Measurements from ENCODE around the gene TRIM71.

The TRIM71 gene

GRCh38 chr3:32835049-32835371 is 17.2 kb downstream of the TRIM71 start:
- TF ChIP-seq REST (IDR thresholded peaks at IDR 0.05; ENCODE audit: insufficient read depth in 1 of 2, low read depth in 2 of 2, low read length in 2 of 2), result no peak
- TF ChIP-seq POLR2AphosphoS5 (IDR thresholded peaks at IDR 0.05; ENCODE audit: low read depth, low read length), result no peak
- TF ChIP-seq TAF1 (IDR thresholded peaks at IDR 0.05; ENCODE audit: borderline replicate concordance, insufficient read depth, low read length), result no peak
- TF ChIP-seq SIN3A (IDR thresholded peaks at IDR 0.05; ENCODE audit: borderline replicate concordance, insufficient read depth, low read length), result no peak
- no peak for TF ChIP-seq FOXP2 (optimal IDR thresholded peaks at IDR 0.05; ENCODE audit: borderline replicate concordance, extremely low read depth, extremely low read length, insufficient read depth)

DNA sequence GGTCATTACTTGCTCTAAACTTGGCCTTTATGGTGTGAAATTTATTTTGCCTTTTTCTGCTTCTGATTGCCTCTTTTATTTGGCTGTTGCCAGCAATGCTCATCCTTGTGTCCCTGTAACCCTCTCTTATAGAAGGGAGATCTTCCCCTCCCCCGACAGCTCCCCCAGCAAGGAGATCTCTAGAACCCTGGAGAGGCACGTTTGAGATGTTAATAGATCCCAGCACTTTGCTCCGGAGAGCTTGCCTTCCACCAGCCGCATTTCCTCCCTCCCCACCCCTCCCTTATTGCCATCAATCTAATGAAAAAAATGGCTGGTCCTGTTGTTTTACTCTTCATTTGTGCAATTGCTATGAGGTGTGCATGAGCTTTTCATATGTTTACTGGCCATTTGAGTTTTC is 18.2 kb downstream of the TRIM71 start:
- no peak for TF ChIP-seq TAF1 (IDR thresholded peaks at IDR 0.05; ENCODE audit: borderline replicate concordance, insufficient read depth, low read length)
- no peak for TF ChIP-seq REST (IDR thresholded peaks at IDR 0.05; ENCODE audit: insufficient read depth in 1 of 2, low read depth in 2 of 2, low read length in 2 of 2)
- TF ChIP-seq POLR2AphosphoS5 (IDR thresholded peaks at IDR 0.05; ENCODE audit: low read depth, low read length), result no peak
- TF ChIP-seq SIN3A (IDR thresholded peaks at IDR 0.05; ENCODE audit: borderline replicate concordance, insufficient read depth, low read length), result no peak
- TF ChIP-seq FOXP2 (optimal IDR thresholded peaks at IDR 0.05; ENCODE audit: borderline replicate concordance, extremely low read depth, extremely low read length, insufficient read depth), result no peak

DNA sequence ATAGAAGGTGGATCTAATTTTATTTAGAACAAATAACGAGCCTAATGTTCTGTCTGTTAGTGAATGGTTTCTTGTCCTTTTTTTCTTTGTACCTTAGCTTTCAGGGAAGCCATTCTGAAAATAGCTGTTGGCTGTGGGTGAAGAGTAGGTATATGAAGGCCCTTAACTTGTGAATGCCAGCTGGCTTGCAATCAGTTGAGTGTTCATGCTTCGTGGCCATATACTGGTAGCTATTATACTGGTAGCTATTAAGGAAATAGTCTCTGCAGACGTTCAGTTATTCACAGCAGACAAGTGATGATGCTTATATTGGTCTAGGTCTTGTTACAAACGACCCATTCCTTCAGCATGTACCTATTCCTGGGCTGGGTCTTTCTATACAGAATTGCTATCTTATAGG is 18.8 kb downstream of the TRIM71 start:
- TF ChIP-seq TAF1 (IDR thresholded peaks at IDR 0.05; ENCODE audit: borderline replicate concordance, insufficient read depth, low read length), result no peak
- TF ChIP-seq SIN3A (IDR thresholded peaks at IDR 0.05; ENCODE audit: borderline replicate concordance, insufficient read depth, low read length), result no peak
- no peak for TF ChIP-seq POLR2AphosphoS5 (IDR thresholded peaks at IDR 0.05; ENCODE audit: low read depth, low read length)
- no peak for TF ChIP-seq REST (IDR thresholded peaks at IDR 0.05; ENCODE audit: insufficient read depth in 1 of 2, low read depth in 2 of 2, low read length in 2 of 2)
- no peak for TF ChIP-seq FOXP2 (optimal IDR thresholded peaks at IDR 0.05; ENCODE audit: borderline replicate concordance, extremely low read depth, extremely low read length, insufficient read depth)

GRCh38 chr3:32837366-32837765 is 19.6 kb downstream of the TRIM71 start:
- no peak for TF ChIP-seq POLR2AphosphoS5 (IDR thresholded peaks at IDR 0.05; ENCODE audit: low read depth, low read length)
- TF ChIP-seq FOXP2 (optimal IDR thresholded peaks at IDR 0.05; ENCODE audit: borderline replicate concordance, extremely low read depth, extremely low read length, insufficient read depth), result no peak
- TF ChIP-seq TAF1 (IDR thresholded peaks at IDR 0.05; ENCODE audit: borderline replicate concordance, insufficient read depth, low read length), result no peak
- TF ChIP-seq SIN3A (IDR thresholded peaks at IDR 0.05; ENCODE audit: borderline replicate concordance, insufficient read depth, low read length), result no peak
- no peak for TF ChIP-seq REST (IDR thresholded peaks at IDR 0.05; ENCODE audit: insufficient read depth in 1 of 2, low read depth in 2 of 2, low read length in 2 of 2)

GRCh38 chr3:32837789-32838188 is 20.0 kb downstream of the TRIM71 start:
- TF ChIP-seq SIN3A (IDR thresholded peaks at IDR 0.05; ENCODE audit: borderline replicate concordance, insufficient read depth, low read length), result no peak
- no peak for TF ChIP-seq REST (IDR thresholded peaks at IDR 0.05; ENCODE audit: insufficient read depth in 1 of 2, low read depth in 2 of 2, low read length in 2 of 2)
- no peak for TF ChIP-seq POLR2AphosphoS5 (IDR thresholded peaks at IDR 0.05; ENCODE audit: low read depth, low read length)
- no peak for TF ChIP-seq FOXP2 (optimal IDR thresholded peaks at IDR 0.05; ENCODE audit: borderline replicate concordance, extremely low read depth, extremely low read length, insufficient read depth)

All from PFSK-1 (cell line).